ES-I3 (cell line): ENCODE data around the gene SELENOK.

Experiments used
- H3K36me3 ChIP-seq: 2 replicates; pipeline ENCODE4 v1.6.1; 2013; ENCODE audit warnings: mild to moderate bottlenecking, low read length, control low read depth, moderate library complexity; ENCODE audit not compliant: insufficient read depth
- H3K4me1 ChIP-seq: 2 replicates; pipeline ENCODE4 v1.6.1; 2013; ENCODE audit warnings: mild to moderate bottlenecking, control low read depth, low read length; ENCODE audit not compliant: insufficient read depth
- H3K9ac ChIP-seq: 2 replicates; pipeline ENCODE4 v1.6.1; 2013; ENCODE audit warnings: low read depth, mild to moderate bottlenecking, low read length, moderate library complexity
- H3K9me3 ChIP-seq: 2 replicates; pipeline ENCODE4 v1.6.1; 2013; ENCODE audit warnings: mild to moderate bottlenecking, low read length, moderate library complexity; ENCODE audit not compliant: control insufficient read depth, insufficient read depth

SELENOK gene

DNA sequence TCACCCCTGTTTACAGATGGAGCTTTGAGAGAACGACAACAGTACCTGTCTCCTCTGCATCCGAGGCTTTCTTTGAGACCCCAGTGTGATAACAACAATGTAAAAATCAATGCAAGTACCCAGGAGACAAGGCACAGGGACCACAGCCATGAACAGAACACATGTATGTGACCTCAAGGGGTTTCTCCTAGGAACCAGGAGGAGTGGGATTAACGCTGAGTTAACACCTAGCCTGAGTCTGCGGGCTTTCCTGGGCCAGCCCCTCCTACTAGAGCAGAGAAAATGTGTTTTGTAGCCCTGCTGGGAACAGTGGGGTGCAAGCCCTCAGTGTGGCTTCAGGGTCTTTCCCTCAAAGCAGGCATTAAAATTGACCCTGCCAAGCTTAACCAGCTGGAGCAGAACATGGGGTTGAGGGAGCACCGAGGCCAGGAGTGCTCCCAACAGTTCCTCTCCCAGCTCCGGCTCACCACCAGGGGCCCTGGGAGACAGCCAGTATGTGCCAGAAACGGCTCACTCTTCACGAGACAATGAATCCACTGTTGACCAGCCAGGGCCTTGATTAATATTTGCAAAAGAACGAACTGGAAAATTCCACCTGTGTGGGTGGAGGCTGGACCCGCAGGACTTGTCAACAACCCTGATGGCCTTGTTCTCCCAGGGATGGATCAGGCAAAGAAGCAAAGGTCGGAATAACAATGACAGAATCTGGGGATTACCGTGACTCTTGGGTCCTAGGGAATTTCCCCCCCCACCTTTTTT, 49.0 kb downstream of the SELENOK start:
- Histone ChIP-seq H3K9me3 (no peaks in the 10 kb centered on the region), H3K36me3 (no peaks in the 10 kb centered on the region; the same call in 1 of the 2 replicates), H3K4me1 (peaks cover 29% of the 10 kb centered on the region), H3K9ac (no peak overlapping the region)

DNA sequence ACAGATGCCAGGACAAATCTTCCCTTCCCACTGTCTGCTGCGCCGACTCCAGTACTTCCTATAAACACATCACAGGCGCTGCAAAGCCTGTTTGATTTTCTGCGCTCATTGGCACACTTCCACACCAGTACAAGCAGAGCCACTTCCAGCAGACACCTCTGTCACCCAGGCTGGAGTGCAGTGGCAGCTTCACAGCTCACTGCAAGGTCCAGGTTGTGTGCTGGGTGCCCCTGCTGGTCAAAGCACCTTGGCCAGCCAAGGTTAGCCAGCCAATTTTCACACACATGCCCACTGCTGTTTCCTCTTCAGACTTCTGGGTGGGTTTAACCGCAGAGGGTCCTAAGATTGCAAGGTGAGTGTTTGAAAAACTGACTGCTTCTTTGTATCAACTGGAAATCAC, 50.4 kb downstream of the SELENOK start:
- Histone ChIP-seq H3K36me3 (no peaks in the 10 kb centered on the region; the same call in 1 of the 2 replicates), H3K9ac (no peak overlapping the region), H3K4me1 (peaks cover 29% of the 10 kb centered on the region), H3K9me3 (no peaks in the 10 kb centered on the region)

DNA sequence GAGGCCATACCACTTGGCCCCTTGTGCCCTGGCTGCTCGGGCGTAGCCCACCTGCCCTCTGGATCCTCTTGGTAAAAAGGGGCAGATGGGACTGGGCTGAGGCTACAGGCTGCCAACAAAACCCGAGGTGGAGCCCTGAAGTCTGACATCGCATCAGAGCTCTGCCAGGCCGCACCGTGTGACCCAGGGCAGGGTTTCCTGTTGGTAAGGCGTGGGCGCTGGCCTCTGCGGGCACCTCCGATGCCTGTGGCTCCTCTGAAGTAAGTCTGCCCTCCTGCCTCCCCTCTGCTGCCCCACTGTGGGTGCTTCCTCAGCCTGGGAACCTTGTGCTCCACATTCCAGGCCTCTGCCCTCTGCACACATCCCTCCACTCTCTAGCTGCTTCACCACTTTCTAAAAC, 54.3 kb downstream of the SELENOK start:
- Histone ChIP-seq H3K9ac (no peak overlapping the region), H3K9me3 (no peaks in the 10 kb centered on the region), H3K36me3 (no peaks in the 10 kb centered on the region; the same call in 1 of the 2 replicates), H3K4me1 (peaks cover 1% of the 10 kb centered on the region)

DNA sequence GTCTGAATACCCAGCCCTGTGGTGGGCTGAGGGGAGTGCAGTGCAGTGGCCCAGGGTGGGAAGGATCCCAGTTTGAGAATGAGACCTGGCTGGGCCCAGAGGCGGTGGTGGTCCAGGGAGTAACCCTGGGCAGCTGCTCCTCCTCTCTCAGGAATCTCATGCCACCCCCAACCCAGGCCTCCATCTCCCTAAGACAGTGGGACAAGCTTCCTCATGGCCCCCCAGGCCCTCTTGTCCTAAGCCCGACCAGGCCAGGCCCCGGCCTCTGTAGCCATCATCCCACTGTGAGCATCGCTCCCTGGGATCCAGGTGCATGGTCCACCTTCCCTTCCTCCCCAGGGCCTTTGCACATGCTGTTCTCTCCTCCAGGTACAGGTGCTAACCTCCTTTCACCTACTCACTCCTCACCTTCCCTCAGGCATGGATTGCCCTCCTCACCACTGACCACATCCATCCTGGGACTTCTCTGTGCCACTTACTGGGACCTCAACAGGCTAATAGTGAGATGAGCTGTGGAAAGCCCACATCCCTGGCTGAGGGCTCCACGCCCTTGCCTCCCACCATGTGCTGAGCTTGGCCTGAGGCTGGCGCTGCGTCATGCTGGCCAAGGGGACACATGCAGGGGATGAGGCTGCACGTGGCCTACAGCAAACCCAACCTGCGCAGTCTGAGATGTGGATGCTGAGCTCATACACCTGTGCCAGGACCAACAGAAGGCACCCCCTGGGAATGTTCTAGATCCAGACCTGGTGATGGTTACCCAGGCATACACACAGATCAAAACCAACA, 55.4 kb downstream of the SELENOK start:
- H3K36me3 ChIP-seq: no peaks in the 10 kb centered on the region; the same call in 1 of the 2 replicates
- H3K9ac ChIP-seq: no peak overlapping the region
- H3K4me1 ChIP-seq: no peaks in the 10 kb centered on the region
- no peaks in the 10 kb centered on the region for H3K9me3 ChIP-seq

DNA sequence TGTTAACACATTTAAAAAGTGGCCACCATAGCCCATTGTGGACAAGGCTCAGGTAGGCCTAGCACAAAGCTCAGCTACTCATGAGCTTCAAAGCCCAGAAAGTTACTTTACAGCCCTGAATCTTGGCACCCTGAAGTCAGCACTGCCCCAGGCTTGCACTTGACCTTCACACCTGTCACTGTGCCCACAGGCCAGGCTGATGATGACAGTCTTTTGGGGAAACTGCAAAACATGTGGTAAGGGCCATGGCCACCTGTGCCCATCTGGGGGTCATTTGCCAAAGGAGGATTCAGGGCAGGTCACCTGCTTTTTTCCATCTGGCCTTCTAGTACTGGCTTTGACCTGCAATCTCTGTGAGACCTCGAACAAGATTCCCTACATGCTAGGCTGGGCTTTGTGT, 56.4 kb downstream of the SELENOK start:
- H3K4me1 ChIP-seq: no peaks in the 10 kb centered on the region
- no peaks in the 10 kb centered on the region; the same call in 1 of the 2 replicates for H3K36me3 ChIP-seq
- H3K9me3 ChIP-seq: no peaks in the 10 kb centered on the region
- H3K9ac ChIP-seq: no peak overlapping the region

DNA sequence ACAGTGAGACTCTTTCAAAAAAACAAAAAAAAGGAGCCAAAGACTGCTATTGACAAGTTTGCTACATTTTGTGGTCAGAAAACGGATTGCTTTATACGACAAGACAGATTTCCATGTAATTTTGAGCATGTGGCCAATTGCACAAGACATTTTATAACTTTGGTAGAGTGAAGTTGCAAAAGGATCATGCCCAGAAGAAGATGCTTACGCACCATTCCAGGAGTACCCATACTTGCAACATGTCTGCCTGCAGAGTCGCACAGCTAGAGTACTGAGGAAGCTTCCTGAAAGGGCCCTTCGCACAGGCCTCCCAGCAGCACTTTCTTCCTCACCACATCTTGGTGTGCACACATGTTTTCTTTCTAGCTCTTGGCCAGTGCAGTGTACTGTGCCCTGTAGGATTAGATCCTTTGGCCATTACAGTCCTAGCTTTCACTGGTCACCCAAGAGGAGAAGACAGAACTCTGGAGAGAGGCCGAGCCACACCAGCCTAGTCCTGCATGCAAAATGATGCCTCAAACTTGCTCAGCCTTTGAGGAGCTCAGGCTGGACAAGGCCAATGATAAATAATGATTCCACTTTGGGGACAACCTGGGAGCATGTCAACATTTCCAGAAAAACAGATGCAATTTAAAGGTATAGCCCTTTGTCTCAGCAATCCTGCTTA, 57.1 kb downstream of the SELENOK start:
- no peak overlapping the region for H3K9ac ChIP-seq
- no peaks in the 10 kb centered on the region for H3K9me3 ChIP-seq
- no peaks in the 10 kb centered on the region for H3K4me1 ChIP-seq
- no peaks in the 10 kb centered on the region; the same call in 1 of the 2 replicates for H3K36me3 ChIP-seq
